HG02938 (cell line): ENCODE measurements around the gene ELMOD3.
"Not testable (repeated sequence)": the region's sequence is repeated elsewhere in the genome, so short reads cannot be mapped to it uniquely, and the experiment has no call there.

ENCODE experiments used
- ATAC-seq: cut with Tn5 transposase; IDR thresholded peaks from one replicate; pipeline ENCODE4 v1.9.1; 2021; ENCODE audit warnings: mild to moderate bottlenecking, moderate library complexity; ENCODE audit not compliant: unreplicated experiment

ELMOD3 gene

GRCh38 chr2:85329181-85329651, 25.4 kb upstream of the ELMOD3 start:
- ATAC-seq: no peak

- ATAC-seq: not testable (repeated sequence)
These were observed 24.9 kb upstream of the ELMOD3 start for GRCh38 chr2:85329701-85330100.

GRCh38 chr2:85330839-85331636, 23.5 kb upstream of the ELMOD3 start:
- ATAC-seq: no peak

GRCh38 chr2:85333877-85334276, 20.7 kb upstream of the ELMOD3 start:
- not testable (repeated sequence) for ATAC-seq

- ATAC-seq: no peak
These were observed 19.6 kb upstream of the ELMOD3 start for GRCh38 chr2:85334928-85335327.

GRCh38 chr2:85340034-85340892, 14.3 kb upstream of the ELMOD3 start:
- no peak for ATAC-seq

- no peak for ATAC-seq
These were observed 13.1 kb upstream of the ELMOD3 start for GRCh38 chr2:85341269-85342029.

GRCh38 chr2:85342156-85342555, 12.4 kb upstream of the ELMOD3 start:
- no peak for ATAC-seq

GRCh38 chr2:85343207-85343895, 11.2 kb upstream of the ELMOD3 start:
- not testable (repeated sequence) for ATAC-seq

- no peak for ATAC-seq
These were observed 10.1 kb upstream of the ELMOD3 start for GRCh38 chr2:85344356-85344954.

GRCh38 chr2:85347599-85347998, 7.0 kb upstream of the ELMOD3 start:
- no peak for ATAC-seq

- peak; percentile 7 for ATAC-seq
These were observed 688 bp upstream of the ELMOD3 start for GRCh38 chr2:85353876-85354285.

GRCh38 chr2:85355073-85355410, 473 bp downstream of the ELMOD3 start:
- ATAC-seq: no peak

GRCh38 chr2:85355521-85355920, 952 bp downstream of the ELMOD3 start:
- no peak for ATAC-seq

GRCh38 chr2:85356186-85356585, 1.6 kb downstream of the ELMOD3 start:
- ATAC-seq: no peak

- ATAC-seq: no peak
These were observed 3.2 kb downstream of the ELMOD3 start for GRCh38 chr2:85357736-85358135.

- ATAC-seq: not testable (repeated sequence)
These were observed 8.3 kb downstream of the ELMOD3 start for GRCh38 chr2:85362653-85363387.

GRCh38 chr2:85367180-85367579, 12.6 kb downstream of the ELMOD3 start:
- ATAC-seq: no peak

- no peak for ATAC-seq
These were observed 14.4 kb downstream of the ELMOD3 start for GRCh38 chr2:85368921-85369320.
